ENCODE data around the gene ZC3H11A.

DNA sequence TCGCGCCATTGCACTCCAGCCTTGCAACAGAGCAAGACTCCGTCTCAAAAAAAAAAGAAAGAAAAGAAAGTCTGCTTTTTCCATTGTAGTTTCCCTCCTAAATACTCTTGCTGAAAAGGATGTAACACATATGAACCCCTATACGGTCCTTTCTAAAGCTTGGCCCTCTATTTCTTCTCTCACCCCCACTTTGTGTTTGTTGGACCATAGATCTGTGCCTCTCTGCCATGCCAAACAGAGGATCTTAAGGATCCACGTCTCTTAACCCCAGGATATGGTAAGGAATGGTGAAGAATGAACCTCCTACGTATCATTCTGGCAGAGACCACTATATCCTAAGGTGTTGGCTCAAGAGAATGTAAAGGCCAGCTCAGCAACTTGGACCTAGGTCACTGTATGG, 49.1 kb upstream of the ZC3H11A start:
- TF ChIP-seq, protein P1, sequence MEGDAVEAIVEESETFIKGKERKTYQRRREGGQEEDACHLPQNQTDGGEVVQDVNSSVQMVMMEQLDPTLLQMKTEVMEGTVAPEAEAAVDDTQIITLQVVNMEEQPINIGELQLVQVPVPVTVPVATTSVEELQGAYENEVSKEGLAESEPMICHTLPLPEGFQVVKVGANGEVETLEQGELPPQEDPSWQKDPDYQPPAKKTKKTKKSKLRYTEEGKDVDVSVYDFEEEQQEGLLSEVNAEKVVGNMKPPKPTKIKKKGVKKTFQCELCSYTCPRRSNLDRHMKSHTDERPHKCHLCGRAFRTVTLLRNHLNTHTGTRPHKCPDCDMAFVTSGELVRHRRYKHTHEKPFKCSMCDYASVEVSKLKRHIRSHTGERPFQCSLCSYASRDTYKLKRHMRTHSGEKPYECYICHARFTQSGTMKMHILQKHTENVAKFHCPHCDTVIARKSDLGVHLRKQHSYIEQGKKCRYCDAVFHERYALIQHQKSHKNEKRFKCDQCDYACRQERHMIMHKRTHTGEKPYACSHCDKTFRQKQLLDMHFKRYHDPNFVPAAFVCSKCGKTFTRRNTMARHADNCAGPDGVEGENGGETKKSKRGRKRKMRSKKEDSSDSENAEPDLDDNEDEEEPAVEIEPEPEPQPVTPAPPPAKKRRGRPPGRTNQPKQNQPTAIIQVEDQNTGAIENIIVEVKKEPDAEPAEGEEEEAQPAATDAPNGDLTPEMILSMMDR (IDR thresholded peaks at IDR 0.05), result no peak
- TF ChIP-seq POLR2A (IDR thresholded peaks at IDR 0.05), result no peak
